Mucosa of stomach (tissue), 1 donor: ENCODE measurements around the gene LRRN1.

Experiments used
- H3K27me3 ChIP-seq: one replicate; pipeline ENCODE4 v1.7.0; 2013; ENCODE audit warnings: mild to moderate bottlenecking, low read length; ENCODE audit not compliant: control insufficient read depth, insufficient read depth
- H3K36me3 ChIP-seq: one replicate; pipeline ENCODE4 v1.7.0; 2013; ENCODE audit warnings: low read length; ENCODE audit not compliant: control insufficient read depth, insufficient read depth
- H3K4me1 ChIP-seq: one replicate; pipeline ENCODE4 v1.7.0; 2013; ENCODE audit warnings: mild to moderate bottlenecking, low read length; ENCODE audit not compliant: control insufficient read depth, insufficient read depth
- H3K4me3 ChIP-seq: one replicate; pipeline ENCODE4 v1.7.0; 2013; ENCODE audit warnings: low read length
- H3K9ac ChIP-seq: one replicate; pipeline ENCODE4 v1.7.0; 2013; ENCODE audit warnings: mild to moderate bottlenecking, low read length, moderate library complexity
- H3K9me3 ChIP-seq: one replicate; pipeline ENCODE4 v1.7.0; 2013; ENCODE audit warnings: mild to moderate bottlenecking, low read length, moderate library complexity; ENCODE audit not compliant: control insufficient read depth
- donor health status: Pancreatic carcinoma.

LRRN1 gene

DNA sequence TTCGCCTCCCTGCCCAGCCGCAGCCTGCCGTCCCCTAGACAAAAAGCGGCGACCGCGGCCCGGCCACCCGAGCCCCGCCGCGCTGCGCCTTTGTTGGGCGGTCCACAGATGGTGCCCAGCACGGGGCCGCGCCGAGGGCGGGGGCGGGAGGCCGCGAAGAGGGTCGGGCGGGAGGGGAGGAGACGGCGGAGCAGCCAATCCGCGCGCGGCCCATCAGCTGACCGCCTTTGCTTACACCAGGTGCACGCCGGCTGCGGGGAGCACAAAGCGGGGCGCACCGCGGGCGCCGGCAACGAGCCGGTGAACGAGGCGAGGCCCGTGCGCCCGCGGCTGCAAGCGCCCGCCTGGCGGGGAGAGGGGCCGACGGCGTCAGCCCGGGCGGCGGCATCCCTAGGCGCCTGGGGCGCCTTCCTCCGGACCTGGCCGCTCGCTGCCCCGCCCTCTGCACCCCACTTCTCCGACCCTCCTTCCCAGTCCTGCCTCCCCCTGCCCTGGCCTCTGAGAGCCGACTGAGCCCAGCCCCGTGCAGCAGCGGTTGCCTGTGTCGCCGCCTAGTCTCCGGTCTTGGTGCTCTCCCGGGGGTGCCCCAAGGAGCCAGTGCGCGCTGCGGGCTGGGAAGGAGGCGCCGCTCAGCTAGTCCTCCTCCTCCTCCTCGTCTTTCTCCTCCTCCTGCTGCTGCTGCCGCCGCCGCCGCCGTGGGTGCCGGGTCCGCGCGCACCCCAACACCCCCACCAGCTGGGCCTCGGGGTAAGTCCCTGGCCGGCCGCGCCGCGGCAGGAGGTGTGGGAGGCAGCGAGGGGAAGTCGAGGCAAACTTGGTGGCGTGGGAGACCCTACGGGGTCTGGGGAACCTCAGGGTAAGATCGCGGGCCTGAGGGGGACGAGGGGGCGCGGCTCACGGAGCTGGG lies at the start of gene LRRN1:
Gene LRRN1, plus strand, starts transcription at position 259 of the 907 bp plus-strand sequence. CDS start 45,211 bp downstream, outside the sequence.
- Histone ChIP-seq H3K36me3 (no peaks in the 10 kb centered on the region), H3K4me1 (peaks cover 13% of the 10 kb centered on the region), H3K9me3 (no peaks in the 10 kb centered on the region), H3K9ac (peak within 1 kb of the TSS; percentile 10), H3K27me3 (peaks cover 30% of the 10 kb centered on the region), H3K4me3 (peak within 1 kb of the TSS; percentile 9)

DNA sequence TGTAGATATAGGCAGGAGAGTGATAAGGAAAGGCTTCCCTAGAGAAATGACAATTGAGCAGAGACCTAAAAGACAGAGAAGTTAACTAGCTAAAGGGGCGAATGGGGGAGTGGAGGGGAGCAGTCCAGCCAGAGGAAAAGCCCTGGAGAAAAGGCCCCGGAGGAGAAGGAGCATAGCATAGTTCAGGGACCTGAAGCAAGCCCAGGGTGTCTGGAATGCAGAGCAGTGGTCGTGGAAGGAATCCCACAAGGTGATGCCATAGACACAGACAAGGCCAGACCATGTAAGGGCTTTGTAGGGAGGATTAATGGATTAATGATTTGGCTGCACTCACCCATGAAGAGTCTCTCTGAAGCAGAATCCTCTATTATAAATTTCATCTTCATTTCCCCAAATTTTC lies 45.8 kb upstream of the LRRN1 start:
- Histone ChIP-seq H3K9ac (no peak overlapping the region), H3K36me3 (no peaks in the 10 kb centered on the region), H3K4me3 (no peak overlapping the region), H3K9me3 (no peaks in the 10 kb centered on the region), H3K4me1 (no peaks in the 10 kb centered on the region), H3K27me3 (no peaks in the 10 kb centered on the region)

DNA sequence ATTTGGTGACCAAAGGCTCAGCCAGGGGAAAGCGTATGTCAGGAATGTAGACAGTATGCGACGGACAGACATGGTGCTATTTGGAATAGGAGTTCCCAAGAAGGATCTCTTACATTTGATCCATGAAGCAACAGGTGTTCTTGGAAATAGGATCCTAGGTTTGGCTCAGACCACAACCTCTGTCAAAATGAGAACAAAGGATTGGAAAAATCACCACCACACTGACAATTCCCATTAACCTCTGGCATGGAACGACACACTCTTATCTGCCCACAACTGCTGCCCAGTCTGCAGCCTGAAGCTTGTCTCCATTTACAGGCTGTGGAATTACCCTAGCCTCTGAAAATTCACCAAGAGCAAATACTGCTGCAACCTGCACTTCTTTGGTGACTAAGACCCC lies 33.6 kb upstream of the LRRN1 start:
- H3K4me1 ChIP-seq: no peaks in the 10 kb centered on the region
- no peaks in the 10 kb centered on the region for H3K9me3 ChIP-seq
- no peak overlapping the region for H3K4me3 ChIP-seq
- H3K36me3 ChIP-seq: no peaks in the 10 kb centered on the region
- H3K9ac ChIP-seq: no peak overlapping the region
- H3K27me3 ChIP-seq: no peaks in the 10 kb centered on the region

DNA sequence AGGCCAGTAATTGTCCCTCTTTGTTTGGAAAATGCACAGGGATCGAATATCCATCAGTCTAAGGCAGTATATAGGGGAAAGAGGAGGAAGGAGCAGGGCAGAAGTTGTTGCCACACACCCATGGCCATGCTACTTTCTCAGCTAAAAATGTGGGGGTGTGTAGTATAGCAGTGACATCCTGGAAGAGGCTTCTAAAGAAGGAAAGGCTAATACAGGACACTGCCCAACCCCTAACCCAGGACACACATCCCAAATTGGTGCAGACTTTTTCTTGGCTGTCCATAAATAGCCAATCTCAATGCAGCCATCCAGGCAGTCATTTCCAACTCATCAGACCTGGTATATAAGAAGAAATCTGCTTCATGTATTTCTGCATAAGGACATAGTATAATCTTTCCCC lies 33.1 kb upstream of the LRRN1 start:
- Histone ChIP-seq H3K36me3 (no peaks in the 10 kb centered on the region), H3K9ac (no peak overlapping the region), H3K4me3 (no peak overlapping the region), H3K9me3 (no peaks in the 10 kb centered on the region), H3K27me3 (no peaks in the 10 kb centered on the region), H3K4me1 (no peaks in the 10 kb centered on the region)

DNA sequence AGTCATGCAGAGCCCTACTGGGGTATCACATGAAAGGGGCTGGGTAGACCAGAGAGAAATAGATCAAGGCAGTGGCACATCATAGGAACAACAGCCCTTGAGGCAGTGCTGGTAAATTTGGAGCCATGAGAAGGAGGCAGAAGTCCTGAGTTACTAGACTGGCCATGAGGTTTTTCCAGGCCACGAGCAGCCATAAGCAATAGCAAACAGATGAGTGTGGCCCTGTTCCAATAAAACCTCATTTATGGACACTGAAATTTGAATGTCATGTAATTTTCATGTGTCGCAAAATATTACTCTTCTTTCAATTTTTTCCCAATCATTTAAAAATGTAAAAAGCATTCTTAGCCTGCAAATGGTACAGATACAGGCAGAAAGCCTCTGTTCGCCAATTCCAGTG lies 28.1 kb upstream of the LRRN1 start:
- Histone ChIP-seq H3K4me1 (no peaks in the 10 kb centered on the region), H3K9ac (no peak overlapping the region), H3K36me3 (no peaks in the 10 kb centered on the region), H3K9me3 (no peaks in the 10 kb centered on the region), H3K27me3 (no peaks in the 10 kb centered on the region), H3K4me3 (no peak overlapping the region)

DNA sequence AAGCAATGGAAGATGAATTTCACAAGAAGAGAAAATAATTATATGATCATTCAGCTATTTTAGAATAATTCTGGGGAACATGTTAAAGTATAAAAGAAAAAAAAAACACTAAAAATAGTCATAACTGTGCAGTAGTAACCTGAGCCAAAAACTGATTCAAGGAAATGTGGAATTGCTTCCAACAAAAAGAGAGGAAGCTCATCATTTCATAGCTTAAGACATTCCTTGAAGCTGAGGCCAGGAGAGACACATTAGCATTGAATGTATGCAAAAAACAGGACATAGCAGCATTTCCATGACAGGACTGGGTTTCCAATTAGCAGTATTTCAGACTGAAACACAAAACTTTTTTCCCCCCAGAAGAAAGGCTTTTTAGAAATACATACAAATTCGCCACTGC lies 27.7 kb upstream of the LRRN1 start:
- Histone ChIP-seq H3K4me3 (no peak overlapping the region), H3K36me3 (no peaks in the 10 kb centered on the region), H3K4me1 (no peaks in the 10 kb centered on the region), H3K27me3 (no peaks in the 10 kb centered on the region), H3K9me3 (no peaks in the 10 kb centered on the region), H3K9ac (no peak overlapping the region)

DNA sequence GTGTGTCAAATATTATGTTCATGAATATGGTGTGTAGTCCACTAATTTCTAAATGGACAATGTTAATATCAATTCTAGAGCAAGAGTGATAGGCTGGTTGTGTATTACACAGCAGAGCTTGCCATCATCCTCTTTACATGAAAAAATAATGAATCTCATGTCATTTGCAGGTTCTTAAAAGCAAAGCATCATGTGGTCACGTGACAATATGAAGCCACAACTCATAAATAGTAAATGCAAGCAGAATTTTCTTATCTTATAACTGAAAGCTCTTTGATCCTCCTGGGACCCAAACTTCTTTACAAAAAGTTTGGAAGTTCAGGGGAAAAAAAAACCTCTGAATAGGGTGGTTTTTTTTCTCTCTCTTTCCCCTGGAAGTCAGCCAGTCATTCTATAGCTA lies 26.9 kb upstream of the LRRN1 start:
- Histone ChIP-seq H3K27me3 (no peaks in the 10 kb centered on the region), H3K4me1 (no peaks in the 10 kb centered on the region), H3K36me3 (no peaks in the 10 kb centered on the region), H3K9ac (no peak overlapping the region), H3K9me3 (no peaks in the 10 kb centered on the region), H3K4me3 (no peak overlapping the region)

DNA sequence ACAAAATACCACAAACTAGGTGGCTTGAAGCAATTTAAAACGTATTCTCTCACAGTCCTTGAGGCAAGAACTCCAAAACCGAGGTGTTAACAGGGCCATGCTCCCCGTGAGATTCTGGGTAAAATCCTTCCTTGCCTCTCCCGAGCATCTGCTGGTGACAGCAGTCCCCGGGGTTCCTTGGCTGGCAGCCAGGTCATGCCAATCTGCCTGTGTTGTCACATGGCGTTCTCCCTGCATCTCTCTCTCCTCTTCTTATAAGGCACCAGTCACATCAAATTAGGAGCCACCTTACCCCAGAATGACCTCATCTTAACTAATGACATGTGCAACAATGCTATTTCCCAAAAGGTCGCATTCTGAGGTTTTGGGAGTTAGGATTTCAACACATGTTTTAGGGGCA lies 26.3 kb upstream of the LRRN1 start:
- H3K9me3 ChIP-seq: no peaks in the 10 kb centered on the region
- no peaks in the 10 kb centered on the region for H3K4me1 ChIP-seq
- no peak overlapping the region for H3K9ac ChIP-seq
- H3K36me3 ChIP-seq: no peaks in the 10 kb centered on the region
- no peak overlapping the region for H3K4me3 ChIP-seq
- no peaks in the 10 kb centered on the region for H3K27me3 ChIP-seq

DNA sequence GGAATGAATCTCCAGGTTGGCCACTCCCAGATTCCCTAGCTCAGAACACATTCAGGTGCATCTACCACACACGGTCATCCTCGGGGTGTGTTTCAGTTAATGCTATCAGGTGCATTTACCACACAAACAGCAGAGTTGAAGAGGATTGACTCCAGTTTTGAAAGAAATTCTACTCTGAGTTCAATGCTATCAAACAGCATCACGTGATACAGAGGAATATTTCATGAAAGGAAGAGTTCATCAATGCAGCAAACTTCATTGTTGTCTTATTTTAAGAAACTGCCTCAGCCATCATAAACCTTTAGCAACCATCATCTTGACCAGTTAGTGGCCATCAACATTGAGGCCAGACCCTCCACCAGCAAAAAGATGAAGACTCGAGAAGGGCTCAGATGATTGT lies 22.6 kb upstream of the LRRN1 start:
- Histone ChIP-seq H3K4me1 (no peaks in the 10 kb centered on the region), H3K4me3 (no peak overlapping the region), H3K27me3 (no peaks in the 10 kb centered on the region), H3K9ac (no peak overlapping the region), H3K9me3 (no peaks in the 10 kb centered on the region), H3K36me3 (no peaks in the 10 kb centered on the region)

DNA sequence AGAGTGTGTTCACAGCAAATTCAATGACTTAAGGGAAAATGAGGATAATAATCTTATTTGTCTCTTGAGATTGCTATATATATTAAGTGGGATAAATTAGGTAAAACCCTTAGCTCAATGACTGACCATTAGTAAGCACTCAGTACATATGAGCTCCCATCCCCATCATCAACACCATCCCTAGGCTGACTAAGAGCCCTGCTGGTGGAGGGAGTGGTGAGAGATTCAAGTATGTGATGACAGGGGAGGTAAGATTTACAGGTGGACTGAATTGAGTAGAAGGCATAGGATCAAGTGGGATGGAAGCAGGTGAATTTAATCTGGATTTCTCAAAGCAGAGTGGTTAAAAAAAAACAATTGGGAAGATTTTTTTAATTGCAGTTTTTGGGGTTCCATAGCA lies 21.0 kb upstream of the LRRN1 start:
- H3K4me1 ChIP-seq: no peaks in the 10 kb centered on the region
- H3K9ac ChIP-seq: no peak overlapping the region
- H3K4me3 ChIP-seq: no peak overlapping the region
- no peaks in the 10 kb centered on the region for H3K27me3 ChIP-seq
- no peaks in the 10 kb centered on the region for H3K9me3 ChIP-seq
- H3K36me3 ChIP-seq: no peaks in the 10 kb centered on the region

DNA sequence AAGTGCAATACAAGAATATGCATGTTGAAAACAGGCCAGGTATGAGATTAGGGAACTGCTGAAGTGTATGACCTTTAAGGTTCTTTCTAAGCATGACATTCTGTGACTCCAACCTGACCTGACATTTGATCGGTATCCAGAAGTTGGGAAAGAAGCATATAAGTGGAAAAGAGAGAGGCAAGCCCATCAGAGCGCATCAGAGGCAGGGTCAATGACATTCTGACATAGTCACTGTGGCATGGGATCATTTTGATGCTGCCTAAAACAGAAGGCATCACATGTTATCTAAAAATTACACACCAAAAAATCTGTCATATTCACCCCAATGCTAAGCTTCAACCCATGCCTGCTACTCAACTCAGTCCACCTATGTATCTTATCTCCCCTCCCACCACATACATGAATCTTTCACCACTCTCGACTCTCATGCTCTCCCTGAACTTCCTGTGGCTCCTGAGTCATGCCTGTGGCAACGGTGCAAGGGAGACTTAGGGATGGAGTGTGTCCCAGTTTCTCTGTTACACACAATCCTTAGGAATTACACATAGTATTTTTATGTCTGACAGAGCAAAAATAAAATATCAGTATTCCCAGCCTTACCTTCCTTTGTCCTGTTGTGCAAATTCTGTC lies 20.5 kb upstream of the LRRN1 start:
- Histone ChIP-seq H3K9ac (no peak overlapping the region), H3K36me3 (no peaks in the 10 kb centered on the region), H3K27me3 (no peaks in the 10 kb centered on the region), H3K9me3 (no peaks in the 10 kb centered on the region), H3K4me3 (no peak overlapping the region), H3K4me1 (no peaks in the 10 kb centered on the region)

DNA sequence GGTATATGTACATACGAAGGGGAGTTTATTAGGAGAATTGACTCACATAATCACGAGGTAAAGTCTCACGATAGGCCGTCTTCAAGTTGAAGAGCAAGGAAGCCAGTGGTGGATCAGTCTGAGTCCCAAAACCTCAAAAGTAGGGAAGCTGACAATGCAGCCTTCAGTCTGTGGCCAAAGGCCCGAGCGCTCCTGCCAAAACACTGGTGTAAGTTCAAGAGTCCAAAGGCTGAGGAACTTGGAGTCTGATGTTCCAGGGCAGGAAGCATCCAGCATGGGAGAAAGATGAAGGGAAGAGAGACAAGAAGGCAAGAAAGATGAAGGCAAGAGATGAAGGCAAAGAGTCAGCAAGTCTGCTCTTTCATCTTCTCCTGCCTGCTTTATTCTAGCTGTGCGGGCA lies 16.8 kb upstream of the LRRN1 start:
- no peak overlapping the region for H3K4me3 ChIP-seq
- H3K27me3 ChIP-seq: no peaks in the 10 kb centered on the region
- H3K36me3 ChIP-seq: no peaks in the 10 kb centered on the region
- H3K9ac ChIP-seq: no peak overlapping the region
- no peaks in the 10 kb centered on the region for H3K9me3 ChIP-seq
- H3K4me1 ChIP-seq: no peaks in the 10 kb centered on the region
